Astrocyte (in vitro differentiated cells and primary cell): ENCODE data around the gene PSMB9. TPM values are rescaled to one million over a fixed set of nuclear protein-coding genes. Genes with fewer than 3 reads are reported as not detected.

Experiments used
- DNase-seq: peaks from one replicate; pipeline ENCODE4 v3.0.0-alpha.2; 2010; ENCODE audit warnings: low read depth
- FAIRE-seq: peaks from 2 replicates; lab custom pipeline; 2011; peaks lifted over from hg19 to GRCh38; lab: Jason Lieb, UNC
- H2AFZ ChIP-seq: 2 replicates; pipeline ENCODE4 v1.6.0; 2012; ENCODE audit warnings: low read depth, low read length, inconsistent platforms
- H3K27ac ChIP-seq: 2 replicates; pipeline ENCODE4 v1.5.1; 2011; ENCODE audit warnings: low read depth, low read length, inconsistent platforms
- H3K27me3 ChIP-seq: 2 replicates; pipeline ENCODE4 v1.6.0; 2011; ENCODE audit warnings: low read length, inconsistent platforms; ENCODE audit not compliant: insufficient read depth
- H3K36me3 ChIP-seq: 2 replicates; pipeline ENCODE4 v1.5.1; 2011; ENCODE audit warnings: low read length, inconsistent platforms; ENCODE audit not compliant: insufficient read depth
- H3K4me1 ChIP-seq: 2 replicates; pipeline ENCODE4 v1.5.1; 2011; ENCODE audit warnings: low read length, inconsistent platforms; ENCODE audit not compliant: insufficient read depth
- H3K4me2 ChIP-seq: 2 replicates; pipeline ENCODE4 v1.6.0; 2012; ENCODE audit warnings: low read length, inconsistent platforms
- H3K4me3 ChIP-seq: 2 replicates; pipeline ENCODE4 v1.5.1; 2011; ENCODE audit warnings: low read depth, mild to moderate bottlenecking, low read length, inconsistent platforms; ENCODE audit not compliant: insufficient read depth
- H3K79me2 ChIP-seq: 2 replicates; pipeline ENCODE4 v1.6.0; 2012; ENCODE audit warnings: mild to moderate bottlenecking, low read length, inconsistent platforms; ENCODE audit not compliant: insufficient read depth
- H3K9ac ChIP-seq: 2 replicates; pipeline ENCODE4 v1.6.0; 2012; ENCODE audit warnings: mild to moderate bottlenecking, low read length, inconsistent platforms
- H3K9me3 ChIP-seq: 2 replicates; pipeline ENCODE4 v1.5.1; 2012; ENCODE audit warnings: low read depth, mild to moderate bottlenecking, low read length, inconsistent platforms; ENCODE audit not compliant: insufficient read depth
- H4K20me1 ChIP-seq: 2 replicates; pipeline ENCODE4 v1.6.0; 2012; ENCODE audit warnings: low read length, inconsistent platforms; ENCODE audit not compliant: insufficient read depth
- H3K27ac Mint-ChIP-seq: one replicate; pipeline ENCODE4 v1.8.0; 2021; ENCODE audit warnings: mild to moderate bottlenecking, mixed read lengths; ENCODE audit not compliant: unreplicated experiment
- H3K27me3 Mint-ChIP-seq: one replicate; pipeline ENCODE4 v1.8.0; 2021; ENCODE audit warnings: low read depth, mixed read lengths; ENCODE audit not compliant: unreplicated experiment
- H3K36me3 Mint-ChIP-seq: one replicate; pipeline ENCODE4 v1.8.0; 2021; ENCODE audit warnings: low read depth, mixed read lengths; ENCODE audit not compliant: unreplicated experiment
- H3K4me1 Mint-ChIP-seq: one replicate; pipeline ENCODE4 v1.8.0; 2021; ENCODE audit warnings: low read depth, mixed read lengths; ENCODE audit not compliant: unreplicated experiment
- H3K4me3 Mint-ChIP-seq: one replicate; pipeline ENCODE4 v1.8.0; 2021; ENCODE audit warnings: mild to moderate bottlenecking, moderate library complexity, mixed read lengths; ENCODE audit not compliant: unreplicated experiment
- H3K9me3 Mint-ChIP-seq: one replicate; pipeline ENCODE4 v1.8.0; 2021; ENCODE audit warnings: mild to moderate bottlenecking, mixed read lengths; ENCODE audit not compliant: unreplicated experiment
- EZH2 ChIP-seq: IDR thresholded peaks from 2 replicates; pipeline ENCODE4 v1.6.1; 2012; ENCODE audit warnings: mild to moderate bottlenecking, low read length, inconsistent platforms; ENCODE audit not compliant: insufficient read depth
- total RNA-seq: library from RNA; stranded (reverse); gene quantifications from 2 replicates; pipeline ENCODE4 v1.2.1, GENCODE V29; 2021
- TF ChIP-seq, protein P1 (sequence below): IDR thresholded peaks from 2 replicates; pipeline ENCODE4 v1.5.1; 2011; ENCODE audit warnings: low read depth, mild to moderate bottlenecking, inconsistent platforms, low read length, moderate library complexity; ENCODE audit not compliant: insufficient read depth

Gene PSMB9
- total RNA-seq, 1 donor from 2014 or later = 34.1 TPM

DNA sequence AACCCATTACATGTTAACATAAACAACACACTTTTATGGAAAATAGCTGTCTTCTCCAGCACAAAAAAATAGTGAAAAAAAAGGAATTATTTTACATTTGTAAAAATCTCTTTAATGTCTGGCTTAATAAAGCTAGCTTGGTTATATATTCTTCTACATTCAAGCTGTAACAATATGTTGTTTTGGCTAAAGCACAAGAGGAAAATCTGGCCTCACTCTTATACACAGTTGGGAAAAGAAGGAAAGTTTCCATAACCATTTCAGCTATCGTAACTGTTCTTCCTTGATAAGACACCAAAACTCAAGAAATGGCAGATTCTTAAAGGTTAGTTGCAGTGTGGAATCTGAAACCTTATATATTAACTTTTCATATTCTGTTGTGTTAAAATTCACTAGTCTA is 44.8 kb upstream of the PSMB9 start:
- Histone ChIP-seq H3K4me3 (no peak overlapping the region), H3K79me2 (no peaks in the 10 kb centered on the region), H3K9me3 (no peaks in the 10 kb centered on the region), H3K4me2 (no peak overlapping the region), H4K20me1 (no peaks in the 10 kb centered on the region), H3K27me3 (no peaks in the 10 kb centered on the region), H2AFZ (no peak overlapping the region), H3K9ac (no peak overlapping the region), H3K4me1 (no peaks in the 10 kb centered on the region), H3K27ac (no peak overlapping the region), H3K36me3 (no peaks in the 10 kb centered on the region)
- peaks cover 7% of the 10 kb centered on the region for H3K4me1 Mint-ChIP-seq
- FAIRE-seq (no peak), DNase-seq (no peak)
- TF ChIP-seq, protein P1, sequence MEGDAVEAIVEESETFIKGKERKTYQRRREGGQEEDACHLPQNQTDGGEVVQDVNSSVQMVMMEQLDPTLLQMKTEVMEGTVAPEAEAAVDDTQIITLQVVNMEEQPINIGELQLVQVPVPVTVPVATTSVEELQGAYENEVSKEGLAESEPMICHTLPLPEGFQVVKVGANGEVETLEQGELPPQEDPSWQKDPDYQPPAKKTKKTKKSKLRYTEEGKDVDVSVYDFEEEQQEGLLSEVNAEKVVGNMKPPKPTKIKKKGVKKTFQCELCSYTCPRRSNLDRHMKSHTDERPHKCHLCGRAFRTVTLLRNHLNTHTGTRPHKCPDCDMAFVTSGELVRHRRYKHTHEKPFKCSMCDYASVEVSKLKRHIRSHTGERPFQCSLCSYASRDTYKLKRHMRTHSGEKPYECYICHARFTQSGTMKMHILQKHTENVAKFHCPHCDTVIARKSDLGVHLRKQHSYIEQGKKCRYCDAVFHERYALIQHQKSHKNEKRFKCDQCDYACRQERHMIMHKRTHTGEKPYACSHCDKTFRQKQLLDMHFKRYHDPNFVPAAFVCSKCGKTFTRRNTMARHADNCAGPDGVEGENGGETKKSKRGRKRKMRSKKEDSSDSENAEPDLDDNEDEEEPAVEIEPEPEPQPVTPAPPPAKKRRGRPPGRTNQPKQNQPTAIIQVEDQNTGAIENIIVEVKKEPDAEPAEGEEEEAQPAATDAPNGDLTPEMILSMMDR = no peak
- no peak for TF ChIP-seq EZH2
- H3K27me3 Mint-ChIP-seq = peaks cover 8% of the 10 kb centered on the region
- H3K4me3 Mint-ChIP-seq = no peak overlapping the region
- H3K36me3 Mint-ChIP-seq = peaks cover 4% of the 10 kb centered on the region
- no peak overlapping the region for H3K27ac Mint-ChIP-seq
- peaks cover 13% of the 10 kb centered on the region for H3K9me3 Mint-ChIP-seq

DNA sequence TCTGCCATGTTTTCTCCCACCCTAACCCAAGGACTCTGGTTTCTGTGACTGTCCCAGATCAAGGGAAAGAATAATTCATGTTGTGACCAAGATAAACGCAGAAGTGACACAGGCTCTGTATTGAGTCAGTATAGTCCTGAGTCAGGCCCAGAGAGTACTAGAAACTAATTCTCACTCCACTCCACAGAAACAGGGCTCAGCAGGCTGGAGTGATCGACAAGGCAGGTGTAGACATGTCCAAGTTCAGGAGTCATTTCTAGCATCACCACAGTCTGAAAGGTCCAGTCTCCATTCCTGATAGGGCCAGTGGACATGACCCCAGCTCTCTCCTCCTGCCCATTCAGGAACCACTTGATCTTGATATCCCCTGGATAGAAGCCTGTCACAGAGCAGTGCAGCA is 39.8 kb upstream of the PSMB9 start:
- Histone ChIP-seq H3K27me3 (no peaks in the 10 kb centered on the region), H3K9ac (no peak overlapping the region), H4K20me1 (no peaks in the 10 kb centered on the region), H3K4me3 (no peak overlapping the region), H3K79me2 (no peaks in the 10 kb centered on the region), H3K9me3 (no peaks in the 10 kb centered on the region), H3K4me1 (no peaks in the 10 kb centered on the region), H3K36me3 (no peaks in the 10 kb centered on the region), H3K4me2 (no peak overlapping the region), H2AFZ (no peak overlapping the region), H3K27ac (no peak overlapping the region)
- H3K27ac Mint-ChIP-seq = no peak overlapping the region
- TF ChIP-seq, protein P1 = no peak
- no peak for TF ChIP-seq EZH2
- H3K4me3 Mint-ChIP-seq = no peak overlapping the region
- H3K36me3 Mint-ChIP-seq = peaks cover 2% of the 10 kb centered on the region
- no peak for FAIRE-seq
- H3K4me1 Mint-ChIP-seq = peaks cover 15% of the 10 kb centered on the region
- no peak for DNase-seq
- peaks cover 6% of the 10 kb centered on the region for H3K9me3 Mint-ChIP-seq
- H3K27me3 Mint-ChIP-seq = no peaks in the 10 kb centered on the region

DNA sequence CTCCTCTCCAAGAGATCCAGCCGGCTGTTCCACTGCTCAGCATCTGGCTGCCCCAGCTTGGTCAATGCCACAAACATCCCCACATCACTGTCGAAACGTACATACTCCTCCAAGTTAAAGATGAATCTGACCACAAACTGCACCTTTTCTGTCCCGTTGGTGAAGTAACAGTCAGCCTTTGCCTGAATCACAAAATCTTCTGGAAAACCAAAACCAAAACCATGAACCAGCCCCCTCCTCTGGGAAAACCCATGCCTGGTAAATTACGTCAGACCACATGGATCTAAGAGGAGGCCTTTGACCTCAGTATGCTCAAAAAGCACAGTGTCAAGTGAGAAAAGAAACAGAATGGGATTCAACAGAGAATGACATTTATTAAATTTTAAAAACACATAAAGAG is 38.9 kb upstream of the PSMB9 start:
- peak; percentile 37 for DNase-seq
- H3K4me2 ChIP-seq = no peak overlapping the region
- no peaks in the 10 kb centered on the region for H3K27me3 ChIP-seq
- no peaks in the 10 kb centered on the region for H3K27me3 Mint-ChIP-seq
- no peak for TF ChIP-seq EZH2
- TF ChIP-seq, protein P1 = no peak
- peaks cover 24% of the 10 kb centered on the region for H3K4me1 Mint-ChIP-seq
- H3K27ac Mint-ChIP-seq = peak overlapping the region; percentile 43
- H3K4me3 Mint-ChIP-seq = no peak overlapping the region
- no peak overlapping the region for H3K9ac ChIP-seq
- H3K27ac ChIP-seq = no peak overlapping the region
- peaks cover 6% of the 10 kb centered on the region for H3K9me3 Mint-ChIP-seq
- no peak overlapping the region for H2AFZ ChIP-seq
- H3K36me3 ChIP-seq = no peaks in the 10 kb centered on the region
- no peaks in the 10 kb centered on the region for H3K79me2 ChIP-seq
- H3K4me3 ChIP-seq = no peak overlapping the region
- H3K9me3 ChIP-seq = no peaks in the 10 kb centered on the region
- no peaks in the 10 kb centered on the region for H4K20me1 ChIP-seq
- no peak for FAIRE-seq
- H3K36me3 Mint-ChIP-seq = peaks cover 2% of the 10 kb centered on the region
- peaks cover 6% of the 10 kb centered on the region for H3K4me1 ChIP-seq
